OCI-LY7 (cell line): ENCODE data around the gene NOL4L. TPM values are rescaled to one million over a fixed set of nuclear protein-coding genes. Genes with fewer than 3 reads are reported as not detected.

Source experiments
- BruUV-seq: library from RNA; stranded (reverse); fragments of 400-500 nt; replicated peaks from 2 replicates; lab custom pipeline; 2021; lab: Mats Ljungman, UMichigan
- CTCF ChIA-PET: fragments of 300-600 bp; sonication (Branson Sonifier 250); formaldehyde crosslinking; loops from one replicate; lab custom pipeline; 2022; ENCODE audit warnings: antibody characterized with exemption; ENCODE audit not compliant: unreplicated experiment; lab: Charles Lee
- POLR2A ChIA-PET: fragments of 300-600 bp; sonication (Branson Sonifier 250); formaldehyde crosslinking; loops from one replicate; lab custom pipeline; 2022; ENCODE audit warnings: antibody characterized with exemption; lab: Charles Lee
- DNase-seq: peaks from one replicate; pipeline ENCODE4 v3.0.0-alpha.2; 2015; ENCODE audit warnings: low spot score
- H2AFZ ChIP-seq: fragments of 200-600 bp; sonication (generic), shearing (Covaris generic); 2 replicates; pipeline ENCODE4 v1.6.1; 2014; ENCODE audit warnings: mild to moderate bottlenecking, antibody characterized with exemption, low read length, moderate library complexity
- H3K27ac ChIP-seq: fragments of 200-600 bp; sonication (generic); 2 replicates; pipeline ENCODE4 v1.5.1; 2014; ENCODE audit warnings: mixed run types, low read depth, mild to moderate bottlenecking, moderate library complexity, low read length, inconsistent platforms; ENCODE audit not compliant: poor library complexity, severe bottlenecking
- H3K36me3 ChIP-seq: fragments of 200-600 bp; sonication (generic); 2 replicates; pipeline ENCODE4 v1.6.1; 2014; ENCODE audit warnings: mild to moderate bottlenecking, antibody characterized with exemption, low read length, moderate library complexity, mixed read lengths; ENCODE audit not compliant: insufficient read depth
- H3K4me1 ChIP-seq: fragments of 200-600 bp; sonication (generic); 2 replicates; pipeline ENCODE4 v1.5.1; 2014; ENCODE audit warnings: mild to moderate bottlenecking, low read length; ENCODE audit not compliant: insufficient read depth, poor library complexity, severe bottlenecking
- H3K4me2 ChIP-seq: fragments of 200-600 bp; sonication (generic); 2 replicates; pipeline ENCODE4 v1.6.1; 2014; ENCODE audit warnings: mild to moderate bottlenecking, low read length
- H3K4me3 ChIP-seq: fragments of 200-600 bp; sonication (generic); 2 replicates; pipeline ENCODE4 v1.5.1; 2014; ENCODE audit warnings: mild to moderate bottlenecking, low read depth, low read length; ENCODE audit not compliant: poor library complexity, severe bottlenecking
- H3K79me2 ChIP-seq: fragments of 200-600 bp; sonication (generic); 2 replicates; pipeline ENCODE4 v1.6.1; 2016; ENCODE audit warnings: low read depth, mild to moderate bottlenecking, low read length, moderate library complexity, mixed read lengths; ENCODE audit not compliant: insufficient read depth
- H3K9me2 ChIP-seq: fragments of 200-600 bp; sonication (generic); 2 replicates; pipeline ENCODE4 v1.6.1; 2016; ENCODE audit warnings: mild to moderate bottlenecking, low read length, mixed read lengths; ENCODE audit not compliant: insufficient read depth
- H3K9me3 ChIP-seq: fragments of 200-600 bp; sonication (generic); 2 replicates; pipeline ENCODE4 v1.6.1; 2014; ENCODE audit warnings: mild to moderate bottlenecking, mixed run types, low read length, mixed read lengths
- H4K20me1 ChIP-seq: fragments of 200-600 bp; sonication (generic); 2 replicates; pipeline ENCODE4 v1.6.1; 2014; ENCODE audit warnings: mild to moderate bottlenecking, antibody characterized with exemption, low read length, moderate library complexity, mixed read lengths; ENCODE audit not compliant: insufficient read depth
- EZH2phosphoT487 ChIP-seq: fragments of 200-600 bp; sonication (generic); IDR thresholded peaks from 2 replicates; pipeline ENCODE4 v1.6.1; 2018; ENCODE audit warnings: low read depth, borderline replicate concordance, mild to moderate bottlenecking, mixed run types, antibody characterized with exemption, low read length, moderate library complexity, mixed read lengths
- intact Hi-C: fragments of 100-400 bp; cut with micrococcal nuclease; formaldehyde crosslinking; loops from one replicate; pipeline ENCODE4 v1.10.0; 2022; ENCODE audit not compliant: unreplicated experiment
- total RNA-seq, 2 experiments: library from RNA; depleted of rRNA in 1 of 2; stranded (reverse); fragments of >200 nt in 1 of 2; shearing (Covaris generic) in 1 of 2; gene quantifications; 2 replicates each; pipeline ENCODE4 v1.2.3, GENCODE V29; 2014 to 2022
- TF ChIP-seq, protein P1 (sequence below): fragments of 200-600 bp; sonication (generic); conservative IDR thresholded peaks from 2 replicates; pipeline ENCODE4 v1.5.1; 2014; ENCODE audit warnings: mild to moderate bottlenecking, antibody characterized with exemption, low read length, moderate library complexity, mixed read lengths

Gene NOL4L
- total RNA-seq, 2 experiments from 2014 or later: 3.9 to 4.2 TPM

DNA sequence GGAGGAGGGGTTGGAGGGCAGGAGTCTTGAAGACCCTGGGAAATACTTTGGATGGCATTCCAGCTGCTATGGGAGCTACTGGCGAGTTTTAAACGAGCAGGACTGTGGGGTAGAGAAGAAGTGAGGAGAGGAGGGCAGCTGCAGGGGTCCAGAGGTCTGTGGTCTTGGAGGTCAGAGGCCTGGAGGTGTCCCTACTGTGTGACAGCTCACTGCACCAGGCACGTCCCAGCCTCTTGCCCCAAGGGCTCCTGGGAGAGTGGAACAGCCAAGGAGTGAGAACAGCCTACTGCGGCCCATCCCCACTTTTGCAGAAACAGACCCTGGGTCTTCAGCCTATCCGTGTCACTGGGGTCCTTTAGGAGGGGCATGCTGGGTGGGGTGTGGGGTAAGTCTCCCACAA, 2.9 kb upstream of the NOL4L start:
- Histone ChIP-seq H3K4me1 (peaks cover 22% of the 10 kb centered on the region), H3K36me3 (no peaks in the 10 kb centered on the region), H3K9me2 (no peaks in the 10 kb centered on the region), H3K79me2 (no peaks in the 10 kb centered on the region), H3K27ac (no peak overlapping the region), H2AFZ (no peak overlapping the region), H3K4me3 (no peak overlapping the region), H3K9me3 (no peaks in the 10 kb centered on the region), H4K20me1 (no peaks in the 10 kb centered on the region), H3K4me2 (no peak overlapping the region)
- CTCF ChIA-PET: no interaction called here
- DNase-seq: no peak
- TF ChIP-seq, protein P1, sequence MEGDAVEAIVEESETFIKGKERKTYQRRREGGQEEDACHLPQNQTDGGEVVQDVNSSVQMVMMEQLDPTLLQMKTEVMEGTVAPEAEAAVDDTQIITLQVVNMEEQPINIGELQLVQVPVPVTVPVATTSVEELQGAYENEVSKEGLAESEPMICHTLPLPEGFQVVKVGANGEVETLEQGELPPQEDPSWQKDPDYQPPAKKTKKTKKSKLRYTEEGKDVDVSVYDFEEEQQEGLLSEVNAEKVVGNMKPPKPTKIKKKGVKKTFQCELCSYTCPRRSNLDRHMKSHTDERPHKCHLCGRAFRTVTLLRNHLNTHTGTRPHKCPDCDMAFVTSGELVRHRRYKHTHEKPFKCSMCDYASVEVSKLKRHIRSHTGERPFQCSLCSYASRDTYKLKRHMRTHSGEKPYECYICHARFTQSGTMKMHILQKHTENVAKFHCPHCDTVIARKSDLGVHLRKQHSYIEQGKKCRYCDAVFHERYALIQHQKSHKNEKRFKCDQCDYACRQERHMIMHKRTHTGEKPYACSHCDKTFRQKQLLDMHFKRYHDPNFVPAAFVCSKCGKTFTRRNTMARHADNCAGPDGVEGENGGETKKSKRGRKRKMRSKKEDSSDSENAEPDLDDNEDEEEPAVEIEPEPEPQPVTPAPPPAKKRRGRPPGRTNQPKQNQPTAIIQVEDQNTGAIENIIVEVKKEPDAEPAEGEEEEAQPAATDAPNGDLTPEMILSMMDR: no peak
- no peak for TF ChIP-seq EZH2phosphoT487
- POLR2A ChIA-PET: no interaction called here
- intact Hi-C loops: no loop called here
- no TSS peak for BruUV-seq

DNA sequence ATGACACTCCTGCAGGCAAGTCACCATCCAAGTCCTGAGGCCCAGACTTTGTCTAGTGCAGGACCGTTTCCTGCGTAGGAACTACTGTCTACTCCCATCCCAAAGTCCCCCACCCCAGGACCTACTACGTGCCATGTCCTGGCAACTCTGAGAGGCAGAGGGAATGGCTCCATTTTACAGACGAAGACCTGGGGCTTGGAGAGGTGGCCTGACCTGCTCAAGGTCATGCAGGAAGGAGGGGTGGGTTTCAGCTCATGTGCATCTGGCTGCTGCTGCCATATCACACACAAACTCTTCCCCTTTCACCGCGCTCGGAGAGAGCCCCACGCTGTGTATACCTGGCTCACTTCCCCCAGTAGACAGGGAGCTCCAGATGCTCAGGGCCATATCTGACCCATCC, 1.2 kb upstream of the NOL4L start:
- no peaks in the 10 kb centered on the region for H3K9me3 ChIP-seq
- no peaks in the 10 kb centered on the region for H4K20me1 ChIP-seq
- no peaks in the 10 kb centered on the region for H3K36me3 ChIP-seq
- DNase-seq: peak; percentile 30
- intact Hi-C loops: no loop called here
- no TSS peak for BruUV-seq
- H2AFZ ChIP-seq: no peak overlapping the region
- no peak overlapping the region for H3K4me3 ChIP-seq
- H3K9me2 ChIP-seq: no peaks in the 10 kb centered on the region
- H3K27ac ChIP-seq: no peak overlapping the region
- H3K79me2 ChIP-seq: no peaks in the 10 kb centered on the region
- H3K4me2 ChIP-seq: peak overlapping the region; percentile 56
- POLR2A ChIA-PET: interaction anchor here (1.0 kb wide), 1 partner anchor 12 kb away, joined by 4 read pairs; no protein-coding TSS in a partner anchor
- CTCF ChIA-PET: no interaction called here
- H3K4me1 ChIP-seq: peaks cover 37% of the 10 kb centered on the region
- TF ChIP-seq EZH2phosphoT487: no peak
- TF ChIP-seq, protein P1: no peak

DNA sequence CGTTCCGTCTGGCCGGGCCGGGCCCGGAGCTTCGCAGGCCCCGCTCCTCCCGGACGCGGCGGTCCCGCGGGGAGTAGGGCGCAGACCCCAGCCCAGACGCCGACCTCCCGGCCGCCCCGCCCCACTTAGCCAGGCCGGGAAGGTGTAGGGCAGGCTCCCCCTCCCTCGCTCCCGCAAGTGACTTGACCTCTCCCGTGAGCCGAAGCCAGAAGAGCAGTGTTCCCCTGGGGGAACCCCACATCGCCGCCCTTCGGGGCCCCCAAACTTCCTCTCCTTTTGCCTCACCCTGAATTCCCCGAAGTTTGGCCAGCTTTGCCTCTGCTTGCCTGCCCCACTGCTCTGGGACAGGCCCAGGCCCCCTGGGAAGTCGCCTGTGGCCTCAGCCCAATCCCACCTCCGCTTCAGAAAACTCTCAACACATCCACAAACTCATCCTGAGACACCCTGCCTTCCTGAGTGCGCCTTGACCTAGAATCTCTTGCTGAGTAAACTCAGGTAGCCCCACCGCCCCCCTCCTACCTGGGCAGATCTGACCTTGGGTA, 524 bp upstream of the NOL4L start:
- H3K27ac ChIP-seq: no peak overlapping the region
- no peak overlapping the region for H2AFZ ChIP-seq
- peak overlapping the region; percentile 56 for H3K4me2 ChIP-seq
- no peaks in the 10 kb centered on the region for H3K9me2 ChIP-seq
- H3K79me2 ChIP-seq: no peaks in the 10 kb centered on the region
- H4K20me1 ChIP-seq: no peaks in the 10 kb centered on the region
- no peak overlapping the region for H3K4me3 ChIP-seq
- POLR2A ChIA-PET: no interaction called here
- no peaks in the 10 kb centered on the region for H3K36me3 ChIP-seq
- H3K9me3 ChIP-seq: no peaks in the 10 kb centered on the region
- CTCF ChIA-PET: no interaction called here
- DNase-seq: no peak
- intact Hi-C loops: no loop called here
- peaks cover 43% of the 10 kb centered on the region for H3K4me1 ChIP-seq
- BruUV-seq: no TSS peak
- TF ChIP-seq, protein P1: no peak
- TF ChIP-seq EZH2phosphoT487: no peak
